Esophagus squamous epithelium (tissue), 5 donors: ENCODE measurements around the gene ZNF516. TPM values are rescaled to one million over a fixed set of nuclear protein-coding genes. Genes with fewer than 3 reads are reported as not detected.

ENCODE experiments used
- DNase-seq: peaks from one replicate; lab custom pipeline; 2025; lab: John Stamatoyannopoulos, UW
- H3K27ac ChIP-seq, 4 donors: fragments of 200-600 bp; sonication (generic); one replicate each; pipeline ENCODE4 v1.5.1; 2016 to 2019; ENCODE audit warnings: mild to moderate bottlenecking in 1 of 4
- H3K27me3 ChIP-seq, 4 donors: fragments of 200-600 bp; sonication (generic); 1 replicate in 3 of 4; 2 replicates in 1 of 4; pipeline versions ENCODE4 v1.5.1 to v1.6.0; 2017 to 2021; ENCODE audit warnings: antibody characterized with exemption in 1 of 4
- H3K36me3 ChIP-seq, 3 donors: fragments of 200-600 bp; sonication (generic); one replicate each; pipeline ENCODE4 v1.5.1; 2016 to 2019
- H3K4me1 ChIP-seq, 3 donors: fragments of 200-600 bp; sonication (generic); one replicate each; pipeline ENCODE4 v1.5.1; 2017 to 2019
- H3K4me3 ChIP-seq, 4 donors: fragments of 200-600 bp; sonication (generic); 1 replicate in 3 of 4; 2 replicates in 1 of 4; pipeline ENCODE4 v1.5.1; 2016 to 2019; ENCODE audit warnings: mild to moderate bottlenecking in 2 of 4, moderate library complexity in 1 of 4
- H3K9me3 ChIP-seq, 3 donors: fragments of 200-600 bp; sonication (generic); one replicate each; pipeline ENCODE4 v1.5.1; 2016 to 2019
- POLR2A ChIP-seq, 4 donors: fragments of 450-650 bp; IDR thresholded peaks; one replicate each; pipeline ENCODE4 v1.6.1; 2017; ENCODE audit warnings: antibody characterized with exemption in 4 of 4, mild to moderate bottlenecking in 4 of 4, moderate library complexity in 3 of 4
- WGBS, 2 donors: methylation state at CpG; one replicate each; pipeline ENCODE4 v1.1.5; 2018; 5-methylcytosine and 5-hydroxymethylcytosine counted together
- intact Hi-C: fragments of 100-400 bp; cut with DNase I; formaldehyde crosslinking; loops from one replicate; pipeline ENCODE4 v1.15.0; 2022
- total RNA-seq, 4 donors: library from RNA; depleted of rRNA; stranded (reverse); fragments of >200 nt; gene quantifications; one replicate each; pipeline ENCODE4 v1.1.0, GENCODE V29; 2016
- TF ChIP-seq, protein P1 (sequence below), 6 experiments: fragments of 450-650 bp in 4 of 6; fragments of 200-600 bp in 2 of 6; sonication (generic) in 2 of 6; IDR thresholded peaks; one replicate each; pipeline ENCODE4 v1.5.1; 2016 to 2019; ENCODE audit warnings: antibody characterized with exemption in 6 of 6, mild to moderate bottlenecking in 4 of 6, moderate library complexity in 4 of 6
- donor health status: DM: yes; HTN: yes; CAD: no.

The ZNF516 gene
- total RNA-seq, 4 donors from 2014 or later = 18.0 to 23.9 (median 19.2) TPM

- WGBS, 2 donors = 79 to 80% methylated on average over 11 of the region's 11 CpGs
- no peaks in the 10 kb centered on the region for H3K9me3 ChIP-seq
- DNase-seq = no peak
- TF ChIP-seq, protein P1, sequence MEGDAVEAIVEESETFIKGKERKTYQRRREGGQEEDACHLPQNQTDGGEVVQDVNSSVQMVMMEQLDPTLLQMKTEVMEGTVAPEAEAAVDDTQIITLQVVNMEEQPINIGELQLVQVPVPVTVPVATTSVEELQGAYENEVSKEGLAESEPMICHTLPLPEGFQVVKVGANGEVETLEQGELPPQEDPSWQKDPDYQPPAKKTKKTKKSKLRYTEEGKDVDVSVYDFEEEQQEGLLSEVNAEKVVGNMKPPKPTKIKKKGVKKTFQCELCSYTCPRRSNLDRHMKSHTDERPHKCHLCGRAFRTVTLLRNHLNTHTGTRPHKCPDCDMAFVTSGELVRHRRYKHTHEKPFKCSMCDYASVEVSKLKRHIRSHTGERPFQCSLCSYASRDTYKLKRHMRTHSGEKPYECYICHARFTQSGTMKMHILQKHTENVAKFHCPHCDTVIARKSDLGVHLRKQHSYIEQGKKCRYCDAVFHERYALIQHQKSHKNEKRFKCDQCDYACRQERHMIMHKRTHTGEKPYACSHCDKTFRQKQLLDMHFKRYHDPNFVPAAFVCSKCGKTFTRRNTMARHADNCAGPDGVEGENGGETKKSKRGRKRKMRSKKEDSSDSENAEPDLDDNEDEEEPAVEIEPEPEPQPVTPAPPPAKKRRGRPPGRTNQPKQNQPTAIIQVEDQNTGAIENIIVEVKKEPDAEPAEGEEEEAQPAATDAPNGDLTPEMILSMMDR (IDR thresholded peaks at IDR 0.05) = no peak
- TF ChIP-seq POLR2A (IDR thresholded peaks at IDR 0.05) = no peak
- no peak overlapping the region for H3K27ac ChIP-seq
- H3K27me3 ChIP-seq = no peaks in the 10 kb centered on the region
- peaks cover 0 to 54% (median 4%) of the 10 kb centered on the region in 3 donors for H3K4me1 ChIP-seq
- peaks cover 0 to 8% (median 0%) of the 10 kb centered on the region in 3 donors for H3K36me3 ChIP-seq
- H3K4me3 ChIP-seq = no peak overlapping the region
- intact Hi-C loops = no loop called here
These were observed 84.2 kb downstream of the ZNF516 start for GRCh38 chr18:76410660-76411417.

- H3K4me3 ChIP-seq = no peak overlapping the region
- H3K27ac ChIP-seq = no peak overlapping the region
- peaks cover 0 to 49% (median 4%) of the 10 kb centered on the region in 3 donors for H3K4me1 ChIP-seq
- no peaks in the 10 kb centered on the region for H3K27me3 ChIP-seq
- intact Hi-C loops = no loop called here
- peaks cover 0 to 12% (median 0%) of the 10 kb centered on the region in 3 donors for H3K36me3 ChIP-seq
- no peak for TF ChIP-seq POLR2A (IDR thresholded peaks at IDR 0.05)
- TF ChIP-seq, protein P1 (IDR thresholded peaks at IDR 0.05) = no peak
- H3K9me3 ChIP-seq = no peaks in the 10 kb centered on the region
- no peak for DNase-seq
- WGBS, 2 donors = 50 to 89% methylated on average over 2 to 5 of the region's 5 CpGs
These were observed 85.0 kb downstream of the ZNF516 start for GRCh38 chr18:76410033-76410432.

GRCh38 chr18:76408480-76409067 is 86.5 kb downstream of the ZNF516 start:
- TF ChIP-seq, protein P1 (IDR thresholded peaks at IDR 0.05) = no peak
- TF ChIP-seq POLR2A (IDR thresholded peaks at IDR 0.05) = no peak
- Histone ChIP-seq H3K9me3 (no peaks in the 10 kb centered on the region), H3K27ac (no peak overlapping the region), H3K27me3 (no peaks in the 10 kb centered on the region), H3K4me3 (no peak overlapping the region), H3K4me1 (peaks cover 0 to 49% (median 4%) of the 10 kb centered on the region in 3 donors), H3K36me3 (peaks cover 0 to 15% (median 0%) of the 10 kb centered on the region in 3 donors)
- intact Hi-C loops = no loop called here
- no peak for DNase-seq
- WGBS, 2 donors = 82 to 84% methylated on average over 15 of the region's 15 CpGs

DNA sequence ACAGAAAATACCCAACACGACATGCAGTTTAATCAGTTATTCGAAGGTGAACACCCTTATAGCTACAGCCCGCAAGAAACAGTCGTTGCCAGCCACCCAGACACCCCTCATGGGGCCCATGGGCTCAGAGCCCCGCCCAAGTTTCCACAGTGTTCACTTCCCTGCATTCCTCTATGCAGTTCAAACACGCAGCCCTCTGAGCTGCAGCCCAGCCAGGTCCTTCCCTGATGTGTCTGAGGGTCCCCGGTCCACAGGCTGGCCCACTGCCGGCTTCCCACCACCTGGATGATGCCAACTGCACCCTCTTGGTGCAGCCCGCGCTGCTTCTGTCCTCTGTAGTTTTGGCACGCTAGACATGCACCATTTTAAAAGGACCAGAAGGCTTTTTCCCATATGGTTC is 87.4 kb downstream of the ZNF516 start:
- H3K9me3 ChIP-seq = no peaks in the 10 kb centered on the region
- H3K36me3 ChIP-seq = peaks cover 0 to 18% (median 0%) of the 10 kb centered on the region in 3 donors
- H3K27ac ChIP-seq = no peak overlapping the region
- H3K4me3 ChIP-seq = no peak overlapping the region
- TF ChIP-seq, protein P1 (IDR thresholded peaks at IDR 0.05) = no peak
- TF ChIP-seq POLR2A (IDR thresholded peaks at IDR 0.05) = no peak
- WGBS, 2 donors = 81 to 88% methylated on average over 7 to 10 of the region's 11 CpGs
- DNase-seq = no peak
- peaks cover 0 to 42% (median 4%) of the 10 kb centered on the region in 3 donors for H3K4me1 ChIP-seq
- no peaks in the 10 kb centered on the region for H3K27me3 ChIP-seq
- intact Hi-C loops = no loop called here

GRCh38 chr18:76406791-76407190 is 88.3 kb downstream of the ZNF516 start:
- H3K4me1 ChIP-seq = peaks cover 0 to 33% (median 0%) of the 10 kb centered on the region in 3 donors
- 80 to 86% methylated on average over 1 to 4 of the region's 14 CpGs for WGBS, 2 donors
- H3K4me3 ChIP-seq = no peak overlapping the region
- intact Hi-C loops = no loop called here
- no peak for DNase-seq
- H3K27ac ChIP-seq = no peak overlapping the region
- peaks cover 0 to 27% (median 0%) of the 10 kb centered on the region in 3 donors for H3K36me3 ChIP-seq
- no peaks in the 10 kb centered on the region for H3K9me3 ChIP-seq
- no peaks in the 10 kb centered on the region for H3K27me3 ChIP-seq
- TF ChIP-seq POLR2A (IDR thresholded peaks at IDR 0.05) = no peak
- TF ChIP-seq, protein P1 (IDR thresholded peaks at IDR 0.05) = no peak
